GM04503 (cell line): Measurements from ENCODE around the gene CTAGE4.
"Not testable (repeated sequence)": the region's sequence is repeated elsewhere in the genome, so short reads cannot be mapped to it uniquely, and the experiment has no call there.

ENCODE experiments used
- DNase-seq: peaks from one replicate; pipeline ENCODE4 v3.0.0-alpha.2; 2012; ENCODE audit warnings: low read depth

The CTAGE4 gene

DNA sequence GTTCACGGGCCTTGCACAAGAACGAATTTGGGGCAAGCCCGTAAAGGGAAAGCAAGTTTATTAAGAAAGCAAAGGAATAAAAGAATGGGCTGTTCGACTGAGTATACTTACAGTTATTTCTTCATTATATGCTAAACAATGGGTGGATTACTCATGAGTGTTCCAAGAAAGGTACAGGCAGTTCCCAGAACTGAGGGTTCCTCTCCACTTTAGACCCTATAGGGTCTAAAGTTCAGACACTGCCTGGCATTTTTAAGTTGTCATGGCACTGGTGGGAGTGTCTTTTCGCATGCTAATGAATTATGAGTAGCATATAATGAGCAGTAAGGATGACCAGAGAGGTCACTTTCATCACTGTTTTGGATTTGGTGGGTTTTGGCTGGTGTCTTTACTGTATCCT, 22.0 kb downstream of the CTAGE4 start:
- DNase-seq, result not testable (repeated sequence)

DNA sequence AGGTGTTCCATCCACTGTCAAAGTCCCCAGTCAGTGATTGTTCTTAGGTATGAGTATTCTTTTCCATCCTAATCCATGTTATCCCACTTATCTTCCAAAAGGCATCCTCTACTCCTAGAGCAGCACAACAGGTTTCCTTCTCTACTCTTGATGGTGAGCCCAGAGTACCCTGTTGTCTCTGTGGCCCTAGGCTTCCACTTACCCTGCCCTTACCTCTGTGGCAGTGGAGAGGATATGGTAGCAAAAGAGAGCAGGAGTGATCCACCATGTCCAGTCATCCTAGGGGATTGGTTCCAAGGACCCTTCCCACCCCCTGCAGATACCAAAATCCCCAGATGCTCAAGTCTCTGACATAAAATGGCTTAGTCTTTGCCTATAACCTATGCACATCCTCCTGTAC, 33.9 kb downstream of the CTAGE4 start:
- not testable (repeated sequence) for DNase-seq

DNA sequence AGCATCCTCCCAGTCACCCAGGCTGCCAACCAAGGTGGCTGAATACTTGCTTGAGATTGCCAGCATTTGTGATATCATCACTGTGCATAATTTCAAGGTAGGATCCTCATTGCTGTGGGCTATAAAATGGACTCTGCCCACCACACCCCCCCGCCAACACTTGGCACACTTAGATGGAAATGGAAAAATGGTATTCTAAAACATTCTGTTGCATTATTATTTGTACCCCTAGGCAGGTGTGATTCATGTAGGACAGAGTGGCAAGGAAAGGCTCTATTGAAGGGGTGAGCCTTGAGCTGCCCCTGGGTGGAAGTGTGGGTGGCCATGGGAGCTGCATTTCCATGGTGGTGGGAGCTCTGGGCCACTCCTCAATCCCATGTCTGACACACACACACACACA, 35.3 kb downstream of the CTAGE4 start:
- DNase-seq, result not testable (repeated sequence)

DNA sequence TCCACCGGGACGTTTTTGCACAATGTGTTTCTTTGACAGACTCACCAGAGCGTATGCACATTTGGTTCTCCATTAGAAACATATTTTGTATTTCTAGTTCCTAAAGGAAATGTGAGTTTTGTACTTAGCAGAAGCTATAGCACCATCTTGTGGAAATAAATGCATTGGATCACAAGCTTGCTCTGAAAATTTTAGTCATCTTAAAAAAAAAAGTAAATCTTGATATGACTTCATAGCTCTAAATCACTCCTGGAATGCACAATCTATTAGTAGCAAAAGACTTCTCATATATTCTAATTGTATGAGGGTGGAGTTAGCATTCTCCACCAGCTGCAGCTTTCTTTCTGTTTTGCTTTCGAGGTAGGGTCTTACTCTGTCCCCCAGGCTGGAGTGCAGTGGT, 35.9 kb downstream of the CTAGE4 start:
- not testable (repeated sequence) for DNase-seq

DNA sequence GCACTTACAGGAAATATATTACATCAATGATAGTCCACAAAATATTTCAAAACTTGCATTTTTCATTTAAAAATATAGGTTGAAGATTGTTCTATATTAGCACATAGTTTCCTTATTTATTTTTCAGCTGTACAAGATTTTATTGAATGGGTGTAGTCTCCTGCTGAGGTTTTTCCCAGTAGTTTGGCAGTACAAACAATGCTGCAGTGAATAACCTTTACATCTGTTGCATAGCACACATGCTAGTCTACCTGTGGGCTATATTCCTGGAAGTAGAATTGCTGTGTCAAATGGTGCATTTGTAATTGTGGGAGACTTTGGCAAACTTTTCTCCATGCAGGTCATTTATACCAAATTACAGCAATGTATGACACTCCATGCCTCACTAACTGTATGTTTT, 37.3 kb downstream of the CTAGE4 start:
- not testable (repeated sequence) for DNase-seq

DNA sequence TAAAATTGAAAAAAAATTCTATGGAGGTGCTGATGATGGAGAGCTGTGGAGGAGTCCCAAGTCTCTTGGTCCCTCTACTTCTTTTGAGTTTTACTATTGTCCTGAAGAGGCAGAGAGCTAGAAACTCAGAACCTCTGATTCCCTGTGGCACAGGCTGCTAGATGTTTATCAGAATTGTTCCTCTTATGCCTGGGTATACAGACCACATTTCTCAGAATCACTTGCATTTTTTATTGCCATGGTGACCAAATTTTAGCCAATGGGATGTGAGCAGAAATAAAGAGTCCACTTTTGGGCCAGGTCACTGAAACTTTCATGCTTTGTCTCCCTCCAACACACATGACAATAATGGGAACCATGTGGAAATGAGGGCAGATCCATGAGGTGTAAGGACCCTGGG, 40.4 kb downstream of the CTAGE4 start:
- DNase-seq, result not testable (repeated sequence)

DNA sequence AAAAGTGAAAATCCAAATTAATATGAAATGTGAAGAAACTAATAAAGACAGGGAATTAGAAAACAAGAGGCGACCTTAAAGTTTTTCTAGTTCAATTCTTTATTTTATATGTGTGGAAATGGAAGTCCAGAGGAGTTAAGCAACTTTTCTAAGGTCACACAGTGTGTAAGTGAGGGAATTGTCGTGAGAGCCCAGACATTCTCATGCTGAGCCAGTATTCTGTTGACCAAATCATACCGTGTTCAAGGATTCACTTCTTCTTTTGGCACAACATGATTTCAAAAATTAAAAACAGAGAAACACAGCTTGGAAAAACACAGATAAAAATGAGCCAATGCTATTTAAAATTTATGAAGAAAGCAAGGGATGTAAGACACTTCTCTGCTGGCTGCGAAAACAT, 43.6 kb downstream of the CTAGE4 start:
- DNase-seq, result not testable (repeated sequence)

DNA sequence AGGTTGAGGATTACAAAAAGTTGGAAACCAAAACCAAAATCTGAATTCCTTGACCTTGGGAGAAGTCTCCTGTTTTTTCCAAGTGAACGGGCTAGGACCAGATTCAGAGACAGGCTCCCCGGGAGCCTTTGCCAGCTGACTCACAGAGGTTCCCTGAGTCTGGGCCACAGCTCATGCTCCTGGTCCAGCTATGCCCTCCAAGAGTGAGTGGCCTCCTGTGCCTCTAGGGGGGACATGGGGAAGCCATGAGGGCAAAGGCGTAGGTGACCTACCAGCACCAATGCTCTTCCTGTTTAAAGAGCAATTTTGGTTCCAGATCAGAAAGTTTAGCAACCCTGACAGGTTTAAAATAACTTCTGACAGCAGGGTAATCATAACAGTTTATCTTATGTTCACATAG, 45.5 kb downstream of the CTAGE4 start:
- not testable (repeated sequence) for DNase-seq

DNA sequence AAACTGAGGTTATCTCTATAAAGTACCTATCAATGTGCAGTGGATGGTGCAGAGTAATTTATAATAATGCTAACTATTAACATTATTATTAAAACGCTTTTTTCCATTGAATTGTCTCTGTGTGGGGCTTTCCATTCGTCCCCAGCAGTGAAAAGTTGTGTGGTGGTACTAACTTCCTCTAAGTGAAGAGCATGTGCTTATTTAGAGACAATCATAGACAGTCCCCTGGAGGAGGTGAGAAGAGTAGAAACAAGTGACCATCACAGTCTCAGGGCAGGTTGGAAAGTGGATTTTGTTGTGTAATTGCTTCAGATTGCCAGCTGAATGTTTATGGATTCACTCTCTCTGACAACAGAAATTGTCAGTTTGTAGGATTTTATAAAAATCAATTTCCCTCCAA, 47.8 kb downstream of the CTAGE4 start:
- not testable (repeated sequence) for DNase-seq

DNA sequence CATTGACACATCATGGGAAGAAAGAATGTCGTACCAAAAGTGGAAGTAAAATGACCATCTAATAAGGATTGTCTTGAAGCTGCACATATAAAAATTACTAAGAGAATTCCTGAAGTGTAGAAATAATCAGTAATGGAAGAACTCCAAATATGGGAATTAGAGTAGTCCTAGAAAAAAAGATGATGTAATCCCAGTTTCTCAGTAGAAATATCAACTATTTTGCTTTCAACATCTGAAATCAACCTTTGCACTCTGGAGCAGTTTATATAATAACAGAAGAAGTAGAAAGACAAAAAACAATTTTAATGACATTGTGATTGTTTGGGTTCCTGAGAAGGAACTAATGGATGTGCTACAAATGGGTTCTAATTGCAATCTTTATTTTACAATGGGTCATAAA, 49.8 kb downstream of the CTAGE4 start:
- DNase-seq, result not testable (repeated sequence)
